GM12891 (cell line): ENCODE measurements around the gene SORBS1.
A peak's percentile ranks its signal among the peaks of the same experiment; 100 is the strongest.

Source experiments
- POLR2A ChIP-seq: IDR thresholded peaks from 2 replicates; pipeline ENCODE4 v1.6.1; 2011; ENCODE audit warnings: low read depth, low read length, control low read depth
- POLR2AphosphoS5 ChIP-seq: IDR thresholded peaks from 2 replicates; pipeline ENCODE4 v1.6.1; 2011; ENCODE audit warnings: low read depth, low read length, control low read depth

DNA sequence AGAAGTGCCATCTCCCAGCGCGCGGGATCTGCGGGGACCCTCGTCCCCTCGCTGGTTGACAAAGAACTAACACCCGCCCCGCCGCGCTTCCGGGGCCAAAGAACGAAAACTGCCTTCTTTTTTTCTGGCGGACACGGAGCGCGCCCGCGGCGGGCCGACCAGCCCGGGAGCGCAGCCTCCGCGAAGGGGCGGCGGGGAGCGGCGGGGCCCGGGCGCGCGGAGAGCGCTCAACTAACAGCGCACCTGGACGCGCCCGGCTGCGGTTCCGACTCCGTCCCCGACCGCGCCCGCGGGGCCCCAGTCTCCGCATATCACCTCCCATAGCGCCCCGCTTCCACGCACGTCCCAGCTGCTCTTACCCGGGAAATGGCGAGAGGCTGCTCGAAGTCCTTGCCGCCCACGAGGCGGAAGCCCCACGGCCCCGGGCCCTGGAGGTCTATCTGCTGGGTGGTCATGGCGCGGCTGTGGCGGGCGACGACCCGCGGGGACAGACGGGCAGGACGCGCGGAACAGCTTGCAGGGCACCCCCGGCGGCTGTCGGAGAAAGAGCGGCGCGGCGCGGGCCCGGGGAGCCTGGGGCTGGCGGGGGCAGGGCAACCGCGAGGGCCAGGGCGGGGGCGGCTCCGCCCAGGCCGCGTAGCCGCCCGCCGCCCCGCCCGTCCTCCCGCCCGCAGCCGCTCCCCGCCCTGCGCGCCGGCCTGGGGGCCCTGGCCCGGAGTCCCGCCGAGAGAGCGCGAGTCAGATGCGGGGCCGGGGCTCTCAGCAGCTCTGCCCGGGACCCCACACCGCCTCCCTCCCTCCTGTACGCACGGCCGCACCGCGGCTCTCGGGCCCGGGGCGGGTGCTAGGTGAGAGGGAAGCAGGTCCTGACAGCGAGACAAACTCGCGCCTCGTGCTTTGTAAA, 270.5 kb downstream of the SORBS1 start, which contains the start of gene PDLIM1:
- TF ChIP-seq POLR2AphosphoS5, result peak; percentile 54
- TF ChIP-seq POLR2A, result no peak; the same call in 1 of the 2 replicates
